Activated CD4-positive, CD25-positive, alpha-beta regulatory T cell treated with anti-CD3 and anti-CD28 coated beads, Interleukin-2, amount 50 U/mL, for 72 hours (primary cell): ENCODE measurements around the gene PPARA.
"Not testable (repeated sequence)": the region's sequence is repeated elsewhere in the genome, so short reads cannot be mapped to it uniquely, and the experiment has no call there.

Source experiments
- DNase-seq: peaks from one replicate; pipeline ENCODE4 v3.0.0; 2021

Gene PPARA

GRCh38 chr22:46178755-46179505, 28.6 kb downstream of the PPARA start:
- no peak for DNase-seq

DNA sequence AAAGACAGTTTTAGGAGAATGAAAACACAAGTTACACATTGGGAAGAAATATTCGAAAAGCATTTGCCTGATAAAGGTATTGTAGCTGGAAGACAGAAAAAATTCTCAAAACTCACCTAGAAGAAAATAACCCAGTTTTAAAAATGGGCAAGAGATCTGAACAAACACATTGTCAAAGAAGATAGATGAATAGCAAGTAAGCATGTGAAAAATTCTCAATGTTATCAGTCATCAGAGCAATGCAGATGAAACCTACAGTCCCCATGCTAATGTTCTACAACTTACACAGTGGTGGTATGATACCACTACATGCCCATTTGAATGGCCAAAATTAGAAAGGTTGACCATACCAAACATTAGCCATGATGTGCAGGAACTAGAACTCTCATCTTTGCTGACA, 29.4 kb downstream of the PPARA start:
- no peak for DNase-seq

GRCh38 chr22:46180370-46181137, 30.2 kb downstream of the PPARA start:
- DNase-seq = no peak

DNA sequence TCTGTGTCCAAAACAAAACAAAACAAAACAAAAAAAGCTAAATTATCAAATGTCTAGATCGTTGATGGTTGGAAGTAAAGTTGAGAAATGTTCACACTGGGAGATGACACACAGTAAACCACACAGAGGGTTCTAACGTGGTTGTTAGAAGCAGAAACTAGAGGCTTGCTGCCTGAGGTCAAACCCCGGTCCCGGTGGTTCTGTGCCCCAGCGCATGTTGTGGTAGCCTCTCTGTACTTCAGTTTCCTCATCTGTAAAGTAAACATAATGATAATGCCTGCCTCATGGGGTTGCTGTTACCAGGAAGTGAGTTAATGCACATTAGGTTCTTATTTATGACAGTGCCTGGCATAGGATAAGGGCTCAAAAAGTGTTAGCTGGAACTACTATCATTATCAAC, 33.4 kb downstream of the PPARA start:
- no peak for DNase-seq

- no peak for DNase-seq
Measured at GRCh38 chr22:46185283-46185682, 35.0 kb downstream of the PPARA start.

GRCh38 chr22:46187862-46188261, 37.5 kb downstream of the PPARA start:
- no peak for DNase-seq

- DNase-seq = no peak
Measured at GRCh38 chr22:46192210-46192993, 42.1 kb downstream of the PPARA start.

GRCh38 chr22:46193898-46194310, 43.6 kb downstream of the PPARA start:
- DNase-seq = no peak

DNA sequence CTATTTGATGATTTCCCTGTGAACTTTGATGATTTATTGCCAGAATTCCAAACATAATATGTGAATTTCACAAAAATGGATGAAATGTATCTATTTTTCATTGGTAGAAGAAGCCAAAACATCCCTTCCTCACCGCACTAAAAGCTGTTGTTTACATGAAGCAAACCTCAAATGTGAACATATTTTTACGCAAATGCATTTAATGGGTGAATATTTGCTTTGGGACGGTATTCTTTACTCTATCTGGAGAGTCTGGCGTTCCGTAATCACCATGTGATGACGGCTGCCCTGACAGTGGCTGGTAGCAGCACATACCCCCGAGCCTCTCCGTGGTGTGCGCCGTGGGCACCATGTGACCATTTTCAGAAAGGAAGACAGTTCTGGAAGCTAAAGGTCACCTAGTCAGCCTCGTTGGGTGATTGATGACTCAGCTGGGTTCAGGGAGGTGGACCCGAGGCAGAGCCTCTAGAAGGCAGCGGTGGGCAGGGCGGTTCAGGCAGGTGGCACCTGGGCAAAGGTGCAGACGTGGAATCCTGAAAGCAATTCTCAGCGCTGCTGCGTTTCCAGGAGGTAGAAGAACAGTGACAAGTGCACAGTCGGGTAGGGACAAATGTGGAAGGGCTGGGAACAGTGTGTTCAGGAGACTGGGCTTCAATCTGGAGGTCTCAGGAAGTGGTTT, 45.3 kb downstream of the PPARA start:
- no peak for DNase-seq

DNA sequence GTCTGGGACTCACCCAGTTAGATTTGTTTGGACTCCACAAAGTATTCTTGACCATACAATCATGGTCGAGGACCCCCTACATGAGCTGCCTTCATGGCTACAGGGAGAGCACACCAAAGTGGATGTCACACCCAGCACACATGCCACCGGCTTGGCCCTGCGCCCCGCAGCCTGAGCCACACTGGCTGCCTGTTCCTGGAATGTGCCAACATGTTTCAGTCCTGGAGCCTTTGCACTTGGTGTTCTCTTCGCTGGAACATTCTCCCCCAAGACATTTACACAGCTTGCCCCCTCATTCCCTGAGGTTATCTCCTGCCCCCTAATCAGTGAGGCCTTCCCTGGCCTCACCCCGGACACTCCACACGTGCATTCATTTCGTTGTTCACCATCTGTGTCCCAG, 46.0 kb downstream of the PPARA start:
- no peak for DNase-seq

- no peak for DNase-seq
Measured at GRCh38 chr22:46198274-46198673, 47.9 kb downstream of the PPARA start.

- not testable (repeated sequence) for DNase-seq
Measured at GRCh38 chr22:46198806-46199205, 48.5 kb downstream of the PPARA start.

DNA sequence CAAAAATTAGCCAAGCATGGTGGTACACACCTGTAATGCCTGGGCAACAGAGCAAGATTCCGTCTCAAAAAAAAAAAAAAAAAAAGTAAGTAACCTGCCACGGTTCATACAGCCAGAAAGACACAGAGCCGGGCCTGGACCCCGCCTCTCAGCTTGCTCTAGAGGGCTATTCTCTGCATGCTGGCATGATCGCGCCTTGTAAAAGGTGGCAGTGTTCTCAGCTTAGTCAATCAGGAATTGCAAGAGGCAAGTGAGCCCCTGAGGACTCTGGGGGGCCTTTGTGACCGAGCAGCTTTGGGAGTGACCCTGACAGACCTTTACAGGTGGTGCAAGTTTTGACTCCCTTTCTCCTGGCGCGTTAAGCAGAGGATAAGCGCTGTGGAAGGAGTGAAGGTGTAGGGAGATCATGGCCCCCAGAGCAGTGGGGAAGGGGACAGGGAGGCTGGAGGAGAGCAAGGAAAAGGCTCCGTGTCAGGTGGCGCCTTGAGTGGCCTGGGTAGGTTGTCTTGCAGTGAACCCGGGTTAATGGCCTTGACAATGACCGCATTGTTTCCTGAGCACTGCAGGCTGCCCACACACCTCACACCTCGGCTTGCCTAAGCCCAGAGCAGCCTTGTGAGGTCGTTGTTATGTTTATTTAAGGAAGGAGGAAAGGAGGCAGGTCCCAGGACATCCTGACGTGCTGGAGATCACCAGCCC, 50.9 kb downstream of the PPARA start:
- no peak for DNase-seq

- DNase-seq = no peak
Measured at GRCh38 chr22:46202897-46203600, 52.7 kb downstream of the PPARA start.

- no peak for DNase-seq
Measured at GRCh38 chr22:46203601-46203980, 53.3 kb downstream of the PPARA start.

GRCh38 chr22:46209262-46209661, 58.9 kb downstream of the PPARA start:
- DNase-seq = no peak

GRCh38 chr22:46212195-46212594, 61.9 kb downstream of the PPARA start:
- no peak for DNase-seq

DNA sequence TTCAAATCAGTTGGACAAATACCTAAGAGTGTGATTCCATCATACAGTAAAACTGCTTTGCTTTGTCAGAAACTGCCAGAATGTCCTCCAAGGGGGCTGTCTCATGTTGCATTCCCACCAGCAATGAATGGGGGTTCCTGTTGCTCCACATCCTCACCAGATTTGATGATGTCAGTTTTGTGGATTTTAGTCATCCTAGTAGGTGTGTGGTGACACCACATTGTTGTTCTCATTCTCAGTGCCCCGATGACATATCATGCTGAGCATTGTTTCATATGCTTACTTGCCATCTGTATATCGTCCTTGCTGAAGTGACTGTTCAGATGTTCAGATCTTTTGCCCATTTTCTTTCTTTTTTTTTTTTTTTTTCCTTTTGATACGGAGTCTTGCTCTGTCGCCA, 62.7 kb downstream of the PPARA start:
- DNase-seq = no peak

DNA sequence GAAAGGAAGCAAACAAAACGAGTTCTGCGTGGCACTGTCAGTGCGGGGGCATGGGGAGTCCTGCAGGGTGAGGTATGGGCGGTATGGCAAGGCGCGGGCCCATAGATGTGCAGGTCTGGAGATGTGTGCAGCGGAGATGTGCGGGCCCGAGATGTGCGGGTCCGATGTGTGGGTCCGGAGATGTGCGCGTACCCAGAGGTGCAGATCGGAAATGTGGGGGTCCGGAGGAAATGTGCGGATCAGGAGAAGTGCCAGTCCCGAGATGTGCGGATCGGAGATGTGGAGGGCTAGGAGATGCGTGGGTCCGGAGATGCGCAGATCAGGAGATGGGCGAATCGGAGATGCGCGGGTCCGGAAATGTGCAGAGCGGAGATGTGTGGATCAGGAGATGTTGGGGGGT, 63.8 kb downstream of the PPARA start:
- DNase-seq = no peak

DNA sequence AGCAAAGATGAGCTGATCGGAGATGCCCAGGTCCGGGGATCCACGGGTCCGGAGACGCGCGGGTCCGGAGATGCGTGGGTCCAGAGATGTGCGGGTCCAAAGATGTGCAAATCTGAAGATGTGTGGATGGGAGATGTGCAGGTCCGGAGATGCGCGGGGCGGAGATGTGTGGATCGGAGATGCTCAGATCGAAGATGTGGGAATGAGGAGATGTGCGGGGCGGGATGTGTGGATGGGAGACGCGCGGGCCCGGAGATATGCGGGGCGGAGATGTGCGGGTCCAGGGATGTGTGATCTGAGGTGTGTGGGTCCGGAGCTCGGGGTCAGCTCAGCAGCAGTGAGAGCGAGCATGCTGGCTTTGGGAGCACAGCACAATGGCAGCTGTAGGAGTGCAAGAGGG, 64.3 kb downstream of the PPARA start:
- DNase-seq = no peak

GRCh38 chr22:46219636-46220035, 69.3 kb downstream of the PPARA start:
- no peak for DNase-seq

DNA sequence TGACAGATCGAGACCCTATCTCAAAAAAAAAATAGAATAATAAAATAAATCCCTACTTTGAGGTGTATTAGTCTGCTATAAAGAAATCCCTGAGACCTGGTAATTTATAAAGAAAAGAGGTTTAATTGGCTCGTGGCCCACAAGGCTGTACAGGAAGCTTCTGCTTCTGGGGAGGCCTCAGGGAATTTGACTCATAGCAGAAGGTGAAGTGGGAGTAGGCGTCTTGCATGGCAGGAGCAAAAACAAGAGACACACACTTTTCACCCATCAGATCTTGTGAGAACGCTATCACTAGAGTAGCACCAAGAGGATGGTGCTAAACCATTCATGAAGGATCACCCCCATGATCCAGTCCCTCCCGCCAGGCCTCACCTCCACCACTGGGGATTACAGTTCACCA, 70.6 kb downstream of the PPARA start:
- DNase-seq = no peak
